HG03103 (cell line): Measurements from ENCODE around the gene TCEANC2.

Source experiments
- ATAC-seq: cut with Tn5 transposase; IDR thresholded peaks from one replicate; pipeline ENCODE4 v1.9.1; 2021; ENCODE audit warnings: low read depth; ENCODE audit not compliant: unreplicated experiment

Gene TCEANC2

GRCh38 chr1:54129858-54130257 lies 76.5 kb downstream of the TCEANC2 start:
- no peak for ATAC-seq

- no peak for ATAC-seq
These were observed 78.0 kb downstream of the TCEANC2 start for GRCh38 chr1:54131419-54131818.

DNA sequence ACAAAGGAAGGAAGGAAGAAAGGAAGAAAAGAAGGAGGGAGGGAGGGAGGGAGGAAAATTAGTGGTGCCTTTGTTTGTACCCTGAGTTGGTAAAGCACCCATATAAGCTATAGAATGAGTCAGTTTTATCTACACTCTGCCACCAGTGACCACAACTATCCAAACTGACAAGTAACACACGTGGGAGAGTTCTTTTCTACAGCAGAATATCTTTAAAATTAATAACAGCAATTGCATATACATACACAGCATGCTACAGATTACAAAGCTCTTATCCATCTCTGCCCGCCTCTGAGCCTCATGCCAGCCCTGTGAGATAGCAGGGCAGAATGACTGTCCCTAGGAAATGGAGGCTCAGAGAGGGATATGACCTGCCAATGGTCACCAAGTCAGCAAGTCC lies 79.1 kb downstream of the TCEANC2 start:
- ATAC-seq, result no peak

GRCh38 chr1:54134295-54134694 lies 80.9 kb downstream of the TCEANC2 start:
- no peak for ATAC-seq

DNA sequence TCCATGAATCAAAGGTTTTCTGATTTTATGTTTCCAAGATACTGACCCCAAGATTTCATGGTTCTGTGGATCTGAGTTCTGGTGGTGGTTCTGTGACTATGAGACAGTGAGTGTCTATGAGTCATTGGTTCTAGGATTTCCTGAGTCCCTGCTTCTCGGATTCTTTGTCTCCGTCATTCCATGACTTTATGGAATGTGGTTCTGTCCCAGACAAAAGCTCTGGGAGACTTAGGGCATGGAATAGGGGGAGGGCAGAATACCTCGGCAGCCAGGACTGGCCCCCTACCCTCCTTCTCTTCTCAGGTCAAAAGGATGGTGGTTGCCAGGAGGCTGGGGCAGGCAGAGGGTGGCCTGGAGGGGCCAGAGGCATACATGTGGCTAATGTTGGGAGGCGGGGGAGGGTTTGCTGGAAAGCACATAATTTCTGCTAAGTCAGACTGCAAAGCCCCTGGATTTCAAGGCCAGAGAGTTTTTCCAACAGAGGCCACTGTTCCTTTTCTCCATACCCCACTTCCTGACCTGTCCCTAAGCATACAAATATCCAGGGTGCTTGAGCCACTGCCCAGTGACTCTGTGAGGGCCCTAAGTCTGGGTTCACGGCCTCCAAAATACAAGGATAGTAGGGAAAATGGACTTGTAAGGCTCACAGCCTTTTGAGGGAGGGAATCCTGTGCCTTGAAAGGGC lies 82.2 kb downstream of the TCEANC2 start:
- ATAC-seq, result no peak

DNA sequence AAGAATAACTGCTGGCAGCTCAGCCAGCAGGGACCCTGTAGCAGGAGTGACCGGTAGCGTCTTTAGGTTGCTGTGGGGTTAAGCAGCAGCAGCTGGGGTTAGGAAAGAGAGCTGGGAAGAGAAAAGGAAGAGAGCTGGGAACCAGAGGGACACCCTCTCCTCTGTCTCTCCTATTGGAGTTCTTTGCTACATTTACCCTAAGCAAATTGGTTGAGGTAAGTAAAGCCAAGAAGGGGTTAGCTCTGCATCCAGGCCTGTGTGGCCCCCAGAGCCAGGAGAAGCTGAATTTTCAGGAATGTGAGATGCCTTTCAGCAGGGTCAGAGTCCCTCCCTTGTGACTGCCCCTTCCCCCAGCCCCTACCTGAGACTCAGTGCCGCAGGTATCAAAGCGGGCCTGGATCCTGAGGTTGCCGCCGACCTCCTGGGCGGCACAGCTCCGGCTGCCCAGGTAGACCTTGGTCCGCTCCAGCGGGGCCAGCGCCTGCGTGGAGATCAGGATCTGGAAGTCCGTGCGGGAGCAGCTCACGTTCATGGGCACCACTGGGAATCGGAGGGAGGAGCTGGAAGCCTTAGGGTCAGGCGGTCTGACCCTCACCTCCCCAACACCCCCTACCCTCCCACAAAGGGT lies 83.0 kb downstream of the TCEANC2 start:
- ATAC-seq, result no peak

GRCh38 chr1:54136963-54137533 lies 83.6 kb downstream of the TCEANC2 start:
- no peak for ATAC-seq

- no peak for ATAC-seq
These were observed 84.2 kb downstream of the TCEANC2 start for GRCh38 chr1:54137534-54138061.

- no peak for ATAC-seq
These were observed 85.6 kb downstream of the TCEANC2 start for GRCh38 chr1:54138994-54139393.

GRCh38 chr1:54139711-54140110 lies 86.3 kb downstream of the TCEANC2 start:
- no peak for ATAC-seq

DNA sequence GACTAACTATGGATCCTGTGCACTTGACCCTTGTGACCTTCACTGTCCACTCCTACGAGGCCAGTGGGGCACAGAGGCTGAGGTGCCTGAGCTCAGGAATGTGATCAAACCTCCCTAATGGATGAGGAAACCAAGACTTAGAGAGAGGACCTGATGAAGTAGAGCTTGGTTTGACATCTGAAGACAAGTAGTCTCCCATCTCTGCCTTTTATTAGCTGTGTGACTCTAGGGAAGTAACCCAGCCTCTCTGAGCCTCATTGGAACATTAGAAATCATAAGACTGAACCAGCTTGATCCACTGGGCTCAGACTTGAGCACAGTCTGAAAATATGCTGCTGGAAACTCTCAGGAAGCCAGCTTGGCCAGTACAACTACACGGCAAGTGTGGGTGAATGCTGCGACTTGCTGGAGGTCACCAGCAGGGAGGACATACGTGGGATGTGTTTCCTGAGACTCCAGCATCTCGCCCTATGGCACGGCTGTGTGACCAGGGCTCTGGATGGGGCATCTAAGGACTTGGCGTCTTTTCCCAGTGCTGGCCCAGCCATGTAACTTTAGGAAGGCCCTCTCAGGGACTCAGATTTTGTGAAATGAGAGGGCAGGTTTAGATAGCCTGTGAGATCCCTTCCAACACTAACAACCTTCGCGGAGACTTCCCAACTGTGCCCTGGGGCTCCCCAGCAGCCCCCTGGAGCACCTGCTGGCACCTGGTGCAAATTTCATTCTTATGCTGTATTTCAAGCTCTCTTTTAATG lies 88.9 kb downstream of the TCEANC2 start:
- ATAC-seq, result no peak

DNA sequence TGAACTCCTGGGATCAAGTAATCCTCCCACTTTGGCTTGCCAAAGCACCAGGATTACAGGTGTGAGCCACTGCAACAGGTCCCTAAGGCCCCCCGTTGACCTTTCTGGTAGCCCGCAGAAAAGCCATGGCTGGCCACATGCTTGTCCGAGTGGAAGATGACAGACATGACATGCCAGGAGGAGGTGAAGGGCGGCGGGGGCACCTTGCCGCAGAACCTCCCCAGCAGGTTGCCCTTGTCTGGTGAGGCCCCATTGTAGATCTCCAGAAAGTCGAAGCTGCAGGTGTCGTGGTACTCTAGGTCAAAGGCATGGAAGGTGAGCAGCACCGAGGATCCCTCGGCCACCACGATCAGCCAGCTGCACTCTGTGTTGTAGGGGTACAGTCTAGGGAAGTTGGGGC lies 91.0 kb downstream of the TCEANC2 start:
- ATAC-seq, result no peak

GRCh38 chr1:54149734-54150133 lies 96.3 kb downstream of the TCEANC2 start:
- ATAC-seq, result no peak

GRCh38 chr1:54151013-54151412 lies 97.6 kb downstream of the TCEANC2 start:
- no peak for ATAC-seq

DNA sequence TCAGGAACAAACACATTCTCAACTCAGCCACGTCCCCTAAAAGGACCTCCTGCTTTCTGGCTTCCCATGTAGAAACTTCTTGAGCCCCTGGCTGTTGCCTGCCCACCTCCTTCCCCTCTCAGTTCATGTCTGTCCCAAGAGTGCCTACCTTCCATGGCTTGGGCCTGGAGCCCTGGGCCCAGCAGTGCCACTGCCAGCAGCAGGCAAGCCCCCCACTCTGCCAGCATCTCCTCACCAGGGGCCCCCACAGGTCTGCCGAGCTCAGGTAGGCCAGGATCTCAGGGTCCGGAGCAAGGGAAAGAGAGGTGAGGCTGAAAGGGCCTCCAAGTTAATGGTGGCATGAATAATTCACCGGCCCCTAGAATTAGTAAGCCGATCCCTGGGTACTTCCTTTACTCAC lies 99.3 kb downstream of the TCEANC2 start, which contains the start of gene CDCP2:
TSS of gene CDCP2 (minus strand) at position 305 of the 400 bp plus-strand sequence. CDS start at position 227, 78 bp downstream.
- no peak for ATAC-seq

GRCh38 chr1:54153535-54154439 lies 100.4 kb downstream of the TCEANC2 start:
- ATAC-seq, result no peak
